Fibroblast of the conjunctiva (primary cell): Measurements from ENCODE around the gene DCUN1D3.
"Not testable (repeated sequence)": the region's sequence is repeated elsewhere in the genome, so short reads cannot be mapped to it uniquely, and the experiment has no call there.

Experiments used
- DNase-seq: peaks from one replicate; pipeline ENCODE4 v3.0.0-alpha.2; 2010; ENCODE audit warnings: low read depth

Gene DCUN1D3

GRCh38 chr16:20862162-20862960 is 37.8 kb downstream of the DCUN1D3 start:
- DNase-seq = no peak

GRCh38 chr16:20860995-20861394 is 39.2 kb downstream of the DCUN1D3 start:
- DNase-seq = not testable (repeated sequence)

- DNase-seq = no peak
Measured at GRCh38 chr16:20860361-20860760, 39.8 kb downstream of the DCUN1D3 start.

GRCh38 chr16:20859699-20860098 is 40.5 kb downstream of the DCUN1D3 start:
- no peak for DNase-seq

- no peak for DNase-seq
Measured at GRCh38 chr16:20859229-20859628, 40.9 kb downstream of the DCUN1D3 start.

- no peak for DNase-seq
Measured at GRCh38 chr16:20857281-20857680, 42.9 kb downstream of the DCUN1D3 start.

GRCh38 chr16:20854963-20855362 is 45.2 kb downstream of the DCUN1D3 start:
- no peak for DNase-seq

- no peak for DNase-seq
Measured at GRCh38 chr16:20853981-20854620, 46.1 kb downstream of the DCUN1D3 start.

GRCh38 chr16:20853143-20853542 is 47.0 kb downstream of the DCUN1D3 start:
- DNase-seq = no peak

- peak; percentile 97 for DNase-seq
Measured at GRCh38 chr16:20851601-20852000, 48.6 kb downstream of the DCUN1D3 start.

- DNase-seq = no peak
Measured at GRCh38 chr16:20850981-20851380, 49.2 kb downstream of the DCUN1D3 start.

GRCh38 chr16:20849589-20850390 is 50.4 kb downstream of the DCUN1D3 start:
- peak; percentile 55 for DNase-seq

GRCh38 chr16:20847550-20847949 is 52.6 kb downstream of the DCUN1D3 start:
- no peak for DNase-seq

- DNase-seq = no peak
Measured at GRCh38 chr16:20846551-20846950, 53.6 kb downstream of the DCUN1D3 start.

GRCh38 chr16:20846030-20846429 is 54.1 kb downstream of the DCUN1D3 start:
- DNase-seq = no peak

- DNase-seq = no peak
Measured at GRCh38 chr16:20844588-20844987, 55.6 kb downstream of the DCUN1D3 start.

- DNase-seq = no peak
Measured at GRCh38 chr16:20844054-20844453, 56.1 kb downstream of the DCUN1D3 start.

- DNase-seq = no peak
Measured at GRCh38 chr16:20839504-20839903, 60.7 kb downstream of the DCUN1D3 start.

GRCh38 chr16:20838240-20838639 is 61.9 kb downstream of the DCUN1D3 start:
- DNase-seq = no peak

GRCh38 chr16:20833086-20833485 is 67.1 kb downstream of the DCUN1D3 start:
- DNase-seq = no peak

GRCh38 chr16:20830372-20830771 is 69.8 kb downstream of the DCUN1D3 start:
- no peak for DNase-seq

- DNase-seq = no peak
Measured at GRCh38 chr16:20829536-20829935, 70.6 kb downstream of the DCUN1D3 start.
